Stimulated activated naive CD8-positive, alpha-beta T cell treated with anti-CD3 and anti-CD28 coated beads, Interleukin-15, amount 100 ng/mL, for 72 hours (primary cell): ENCODE measurements around the gene EFL1.

Experiments used
- ATAC-seq: fragments of 150-1000 bp; cut with Tn5 transposase; 2 replicates; pipeline ENCODE4 v1.10.0; 2021; ENCODE audit warnings: mild to moderate bottlenecking, moderate library complexity
- DNase-seq, 2 donors: peaks; one replicate each; pipeline ENCODE4 v3.0.0; 2021 to 2022
- H3K27ac Mint-ChIP-seq, 2 donors: one replicate each; pipeline ENCODE4 v1.8.0; 2022; ENCODE audit warnings: mild to moderate bottlenecking in 2 of 2, mixed read lengths in 2 of 2, moderate library complexity in 2 of 2
- H3K27me3 Mint-ChIP-seq: one replicate; pipeline ENCODE4 v1.8.0; 2022; ENCODE audit warnings: mixed read lengths
- H3K4me1 Mint-ChIP-seq: one replicate; pipeline ENCODE4 v1.8.0; 2022; ENCODE audit warnings: mild to moderate bottlenecking, mixed read lengths
- H3K4me3 Mint-ChIP-seq, 2 donors: one replicate each; pipeline ENCODE4 v1.8.0; 2022; ENCODE audit warnings: mild to moderate bottlenecking in 2 of 2, mixed read lengths in 2 of 2, moderate library complexity in 1 of 2
- H3K9me3 Mint-ChIP-seq, 2 donors: one replicate each; pipeline ENCODE4 v1.8.0; 2022; ENCODE audit warnings: mixed read lengths in 2 of 2

The EFL1 gene

DNA sequence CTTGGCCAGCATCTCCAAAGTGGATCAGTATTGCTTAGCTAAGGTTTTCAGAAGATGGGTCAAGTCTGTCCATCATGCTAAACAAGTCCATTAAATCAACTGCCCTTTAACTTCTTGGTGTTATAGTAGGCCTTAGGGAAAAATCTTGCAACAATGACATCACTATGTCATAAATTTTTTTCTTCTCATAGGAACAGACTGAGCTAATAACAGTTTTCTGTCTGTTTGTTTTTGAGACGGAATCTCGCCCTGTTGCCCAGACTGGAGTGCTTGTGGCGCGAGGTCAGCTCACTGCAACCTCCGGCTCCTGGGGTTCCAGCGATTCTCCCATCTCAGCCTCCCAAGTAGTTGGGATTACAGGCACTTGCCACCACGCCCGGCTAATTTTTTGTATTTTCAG, 94.2 kb downstream of the EFL1 start:
- H3K27me3 Mint-ChIP-seq, result no peaks in the 10 kb centered on the region
- H3K27ac Mint-ChIP-seq, result peak overlapping the region; percentile 31 to 72
- H3K9me3 Mint-ChIP-seq, result no peaks in the 10 kb centered on the region
- peak overlapping the region in 1 of 2 donors; percentile 30 for H3K4me3 Mint-ChIP-seq
- peaks cover 63% of the 10 kb centered on the region for H3K4me1 Mint-ChIP-seq
- DNase-seq, result no peak
- no peak for ATAC-seq

DNA sequence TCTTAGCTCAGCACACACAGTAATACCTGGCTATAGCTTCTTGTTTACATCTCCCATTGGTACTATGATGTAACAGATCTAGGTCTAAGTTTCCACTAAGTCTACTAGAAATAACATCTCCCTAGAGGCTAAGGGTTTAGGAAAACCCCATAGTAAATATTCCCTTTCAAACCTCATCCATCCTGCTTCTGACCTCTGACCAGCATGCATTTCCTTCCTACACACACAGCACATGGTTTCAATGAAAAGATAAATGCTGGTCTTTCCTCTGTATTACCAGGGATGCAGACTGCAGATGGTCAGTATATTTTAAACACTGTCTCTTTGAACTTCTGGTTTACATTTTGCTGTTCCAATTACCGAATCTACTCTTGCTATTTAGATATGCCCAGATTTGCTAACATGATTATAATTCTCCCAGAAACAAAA, 96.6 kb downstream of the EFL1 start:
- H3K9me3 Mint-ChIP-seq, result no peaks in the 10 kb centered on the region
- H3K4me1 Mint-ChIP-seq, result peaks cover 54% of the 10 kb centered on the region
- H3K27ac Mint-ChIP-seq, result peak overlapping the region; percentile 81 to 92
- ATAC-seq (peak; percentile 85), DNase-seq (no peak)
- peak overlapping the region; percentile 45 to 55 for H3K4me3 Mint-ChIP-seq
- no peaks in the 10 kb centered on the region for H3K27me3 Mint-ChIP-seq

DNA sequence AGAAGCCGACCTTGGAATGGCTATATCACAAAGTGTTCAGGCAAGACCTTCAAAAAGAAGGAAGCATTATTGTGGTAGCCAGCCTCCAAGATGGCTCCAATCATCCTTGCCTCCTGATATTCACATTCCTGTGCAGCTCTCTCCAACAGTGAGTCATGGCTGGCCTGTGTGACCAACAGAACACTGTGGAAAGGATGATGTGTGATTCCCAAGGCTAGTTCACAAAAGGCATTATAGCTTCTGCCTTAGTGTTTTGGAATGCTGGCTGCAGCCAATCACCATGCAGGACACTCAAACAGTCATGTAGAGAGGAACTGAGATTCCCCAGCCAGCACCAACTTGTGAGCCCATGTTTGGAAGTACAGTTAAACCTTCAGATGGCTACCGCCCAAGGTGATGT, 102.6 kb downstream of the EFL1 start:
- ATAC-seq (no peak), DNase-seq (no peak)
- Mint-ChIP-seq H3K27me3 (no peaks in the 10 kb centered on the region), H3K4me3 (no peak overlapping the region), H3K27ac (no peak overlapping the region), H3K4me1 (peaks cover 2% of the 10 kb centered on the region), H3K9me3 (no peaks in the 10 kb centered on the region)

DNA sequence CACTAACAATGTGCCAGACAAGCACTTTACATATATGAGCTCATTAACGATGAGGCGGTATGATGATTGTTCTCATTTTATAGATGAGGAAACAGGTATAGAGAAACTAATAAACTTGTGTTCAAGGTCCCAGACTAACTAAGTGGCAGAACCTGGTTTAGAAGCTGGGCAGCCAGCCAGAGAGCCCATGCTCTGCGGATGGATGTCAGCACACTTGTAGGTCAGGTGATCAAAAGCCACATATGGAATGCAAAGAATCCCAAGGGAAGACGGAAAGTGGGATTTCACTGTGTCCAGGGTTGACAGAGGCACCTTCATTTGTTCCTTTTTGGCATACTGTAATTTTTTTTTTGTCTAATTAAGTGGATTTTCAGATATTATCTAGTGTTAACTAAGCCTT, 103.7 kb downstream of the EFL1 start:
- ATAC-seq, result no peak
- no peaks in the 10 kb centered on the region for H3K9me3 Mint-ChIP-seq
- no peak overlapping the region for H3K4me3 Mint-ChIP-seq
- no peaks in the 10 kb centered on the region for H3K4me1 Mint-ChIP-seq
- no peak overlapping the region for H3K27ac Mint-ChIP-seq
- no peaks in the 10 kb centered on the region for H3K27me3 Mint-ChIP-seq
- DNase-seq, result no peak

- H3K4me1 Mint-ChIP-seq, result no peaks in the 10 kb centered on the region
Measured at GRCh38 chr15:82150645-82151044, 111.9 kb downstream of the EFL1 start.

GRCh38 chr15:82146990-82147461, 115.5 kb downstream of the EFL1 start:
- no peaks in the 10 kb centered on the region for H3K4me1 Mint-ChIP-seq
- DNase-seq (no peak), ATAC-seq (no peak)
- H3K27me3 Mint-ChIP-seq, result no peaks in the 10 kb centered on the region
- no peak overlapping the region for H3K4me3 Mint-ChIP-seq
- no peak overlapping the region for H3K27ac Mint-ChIP-seq
- no peaks in the 10 kb centered on the region for H3K9me3 Mint-ChIP-seq

More at GRCh38 chr15:82150645-82151044, 111.9 kb downstream of the EFL1 start:
- no peak overlapping the region for H3K4me3 Mint-ChIP-seq
- no peak for ATAC-seq
- no peak for DNase-seq
- no peaks in the 10 kb centered on the region for H3K9me3 Mint-ChIP-seq
- H3K27ac Mint-ChIP-seq, result no peak overlapping the region
- H3K27me3 Mint-ChIP-seq, result no peaks in the 10 kb centered on the region

GRCh38 chr15:82146576-82146975, 116.0 kb downstream of the EFL1 start:
- Mint-ChIP-seq H3K4me3 (no peak overlapping the region), H3K9me3 (no peaks in the 10 kb centered on the region), H3K27ac (no peak overlapping the region), H3K4me1 (no peaks in the 10 kb centered on the region), H3K27me3 (no peaks in the 10 kb centered on the region)
- no peak for ATAC-seq
- DNase-seq, result no peak

DNA sequence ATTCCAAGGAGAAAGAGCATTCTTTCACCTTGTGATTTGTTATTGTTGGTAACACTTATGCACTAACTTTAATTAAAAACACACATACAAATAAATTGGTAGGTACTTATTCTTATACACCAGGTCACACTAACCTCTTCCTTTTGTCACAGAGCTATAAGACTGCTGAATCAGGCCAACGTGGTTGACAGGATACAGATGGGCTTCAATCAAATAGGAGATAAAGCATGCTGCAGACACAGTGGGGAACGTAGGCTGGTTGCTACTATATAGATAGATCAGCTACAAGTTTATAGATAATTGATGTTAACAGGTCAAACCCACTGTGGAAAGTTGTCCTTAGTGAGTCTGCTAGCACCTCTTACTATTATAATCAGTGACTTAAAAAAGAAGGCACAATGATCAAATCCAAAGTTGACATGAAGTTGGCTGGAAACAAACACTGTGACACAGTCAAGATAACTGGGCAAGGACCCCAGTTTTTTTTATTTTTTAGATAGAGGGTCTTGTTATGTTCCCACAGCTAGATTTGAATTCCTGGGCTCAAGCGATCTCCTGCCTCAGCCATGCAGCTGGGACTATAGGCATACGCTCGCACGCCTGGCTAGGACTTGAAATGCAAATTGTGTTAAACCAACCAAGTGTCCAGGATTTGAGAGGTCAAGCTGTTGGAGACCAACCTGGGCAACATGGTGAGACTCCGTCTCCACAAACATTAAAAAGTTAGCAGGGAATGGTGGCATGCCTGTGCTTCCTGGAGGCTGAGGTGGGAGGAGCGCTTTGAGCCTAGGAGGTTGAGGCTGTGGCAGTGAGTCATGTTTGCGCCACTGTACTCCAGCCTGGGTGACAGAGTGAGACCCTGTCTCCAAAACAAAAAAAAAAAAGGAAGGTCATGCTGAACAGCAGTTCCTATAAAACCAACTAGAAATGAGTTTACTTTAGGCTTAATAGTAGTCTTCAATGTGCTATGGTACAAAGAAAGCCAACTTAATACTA, 118.8 kb downstream of the EFL1 start:
- no peak overlapping the region for H3K4me3 Mint-ChIP-seq
- no peaks in the 10 kb centered on the region for H3K9me3 Mint-ChIP-seq
- ATAC-seq, result no peak
- peaks cover 7% of the 10 kb centered on the region for H3K4me1 Mint-ChIP-seq
- no peaks in the 10 kb centered on the region for H3K27me3 Mint-ChIP-seq
- H3K27ac Mint-ChIP-seq, result no peak overlapping the region
- no peak for DNase-seq

- H3K27ac Mint-ChIP-seq, result no peak overlapping the region
- no peaks in the 10 kb centered on the region for H3K9me3 Mint-ChIP-seq
- H3K27me3 Mint-ChIP-seq, result no peaks in the 10 kb centered on the region
- no peak overlapping the region for H3K4me3 Mint-ChIP-seq
- H3K4me1 Mint-ChIP-seq, result peaks cover 7% of the 10 kb centered on the region
- ATAC-seq (no peak), DNase-seq (no peak)
Measured at GRCh38 chr15:82140886-82141285, 121.6 kb downstream of the EFL1 start.

DNA sequence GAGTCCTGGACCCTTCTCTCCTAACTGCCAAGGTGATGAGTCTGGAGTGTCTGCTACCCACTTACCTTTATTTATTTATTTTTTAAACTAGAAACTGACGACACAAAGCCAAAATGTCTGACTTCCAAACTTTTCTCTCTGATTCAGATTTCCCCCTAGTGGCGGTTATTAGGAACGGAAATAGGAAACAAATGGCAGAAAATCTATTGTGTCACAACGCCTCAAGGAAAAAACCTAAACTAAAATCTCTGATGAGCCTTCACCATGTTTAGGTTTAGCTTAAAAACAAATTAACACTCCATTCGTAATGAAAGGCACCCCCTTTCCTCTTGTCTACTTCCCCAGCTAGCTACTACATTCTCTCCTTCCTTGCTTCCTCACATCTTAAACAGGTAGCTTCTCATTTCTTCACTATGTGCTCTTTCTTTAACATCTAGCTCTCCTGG, 122.7 kb downstream of the EFL1 start:
- Mint-ChIP-seq H3K9me3 (no peaks in the 10 kb centered on the region), H3K27ac (peak overlapping the region; percentile 35 to 67), H3K4me1 (peaks cover 7% of the 10 kb centered on the region), H3K27me3 (no peaks in the 10 kb centered on the region), H3K4me3 (no peak overlapping the region)
- ATAC-seq, result no peak
- no peak for DNase-seq

DNA sequence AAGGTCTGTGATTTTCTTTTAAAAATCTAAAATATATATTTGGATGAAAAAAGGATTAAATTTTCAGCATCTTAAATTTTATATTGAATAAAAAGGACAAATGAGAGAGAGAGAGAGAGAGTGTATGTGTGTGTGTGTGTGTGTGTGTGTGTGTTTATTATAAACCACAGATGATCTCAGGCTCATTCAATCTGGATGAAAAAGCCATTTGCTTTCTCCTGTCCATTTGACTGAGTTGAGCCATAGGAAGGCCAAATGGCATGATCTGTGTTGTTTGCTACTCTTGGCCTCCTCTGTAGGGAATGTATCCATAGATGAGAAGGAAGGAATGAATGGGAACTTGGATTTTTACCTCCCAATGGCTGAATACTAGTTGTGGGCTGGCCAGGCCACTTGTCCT, 124.2 kb downstream of the EFL1 start:
- H3K4me3 Mint-ChIP-seq, result no peak overlapping the region
- no peaks in the 10 kb centered on the region for H3K9me3 Mint-ChIP-seq
- no peaks in the 10 kb centered on the region for H3K27me3 Mint-ChIP-seq
- H3K27ac Mint-ChIP-seq, result no peak overlapping the region
- ATAC-seq (no peak), DNase-seq (no peak)
- peaks cover 7% of the 10 kb centered on the region for H3K4me1 Mint-ChIP-seq

DNA sequence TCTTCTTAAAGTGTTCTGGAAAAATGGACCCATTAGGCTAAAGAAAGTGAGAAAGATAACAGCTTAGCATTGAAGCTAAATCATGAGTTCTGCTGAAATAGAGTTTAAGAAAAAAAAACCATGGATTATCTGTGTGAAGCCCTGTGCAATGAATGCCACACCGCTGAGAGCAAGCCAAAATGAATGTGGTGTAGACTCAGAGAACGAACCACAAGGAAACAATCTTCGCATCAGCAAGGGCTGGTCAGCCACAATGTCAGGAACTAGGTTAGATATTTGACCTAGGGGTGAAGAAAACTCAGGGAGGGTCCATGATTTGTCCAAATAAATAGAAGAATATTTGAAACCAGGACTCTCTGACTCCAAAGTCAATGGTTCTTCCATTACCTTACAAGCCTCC, 125.3 kb downstream of the EFL1 start:
- Mint-ChIP-seq H3K4me3 (no peak overlapping the region), H3K27ac (no peak overlapping the region), H3K9me3 (no peaks in the 10 kb centered on the region), H3K4me1 (peaks cover 7% of the 10 kb centered on the region), H3K27me3 (no peaks in the 10 kb centered on the region)
- DNase-seq, result no peak
- no peak for ATAC-seq

DNA sequence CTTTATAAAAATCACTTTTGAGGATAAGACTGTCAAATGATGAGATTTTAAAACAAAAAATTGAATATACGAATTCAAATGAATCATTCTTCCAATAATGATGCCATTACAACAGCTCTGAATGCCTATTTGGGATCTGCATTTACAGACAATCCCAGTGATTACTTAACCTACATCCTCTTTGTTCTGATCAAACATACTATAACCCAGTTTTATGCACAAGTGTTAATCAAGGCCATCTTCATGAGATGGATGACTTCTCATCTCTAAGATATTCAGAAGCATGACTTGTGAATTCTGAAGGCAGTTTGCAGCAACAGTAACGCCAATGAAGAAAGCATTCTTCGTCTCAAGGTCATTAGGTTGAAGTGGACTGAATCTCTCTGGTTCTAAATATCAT, 126.4 kb downstream of the EFL1 start:
- Mint-ChIP-seq H3K4me3 (no peak overlapping the region), H3K27me3 (no peaks in the 10 kb centered on the region), H3K27ac (no peak overlapping the region), H3K9me3 (no peaks in the 10 kb centered on the region), H3K4me1 (peaks cover 7% of the 10 kb centered on the region)
- DNase-seq (no peak), ATAC-seq (no peak)

- no peak overlapping the region for H3K4me3 Mint-ChIP-seq
Measured at GRCh38 chr15:82135638-82136037, 126.9 kb downstream of the EFL1 start.

DNA sequence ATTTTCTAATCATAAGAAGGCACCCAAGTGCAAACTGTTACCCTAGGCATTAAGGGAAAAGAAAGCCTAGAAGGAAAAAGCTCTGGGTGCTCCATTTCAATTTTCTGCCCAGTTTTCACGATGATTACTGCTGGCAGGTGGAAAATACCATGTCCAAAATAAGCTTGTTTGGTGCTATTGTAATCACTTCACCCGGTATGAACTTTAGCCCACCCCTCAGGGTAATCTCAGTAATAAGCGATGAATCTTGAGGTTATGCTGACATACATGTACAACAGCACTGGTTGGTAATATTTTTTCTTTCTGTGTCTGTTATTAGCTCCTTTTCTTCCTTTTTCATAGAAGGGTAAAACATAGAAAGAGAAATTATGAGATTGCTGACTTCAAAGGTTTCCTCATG, 128.1 kb downstream of the EFL1 start:
- ATAC-seq (no peak), DNase-seq (no peak)
- Mint-ChIP-seq H3K9me3 (no peaks in the 10 kb centered on the region), H3K4me1 (no peaks in the 10 kb centered on the region), H3K27me3 (no peaks in the 10 kb centered on the region), H3K4me3 (no peak overlapping the region), H3K27ac (no peak overlapping the region)

More at GRCh38 chr15:82135638-82136037, 126.9 kb downstream of the EFL1 start:
- DNase-seq, result no peak
- ATAC-seq, result no peak
- Mint-ChIP-seq H3K27ac (peak overlapping the region in 1 of 2 donors; percentile 81), H3K9me3 (no peaks in the 10 kb centered on the region), H3K27me3 (no peaks in the 10 kb centered on the region), H3K4me1 (peaks cover 7% of the 10 kb centered on the region)

DNA sequence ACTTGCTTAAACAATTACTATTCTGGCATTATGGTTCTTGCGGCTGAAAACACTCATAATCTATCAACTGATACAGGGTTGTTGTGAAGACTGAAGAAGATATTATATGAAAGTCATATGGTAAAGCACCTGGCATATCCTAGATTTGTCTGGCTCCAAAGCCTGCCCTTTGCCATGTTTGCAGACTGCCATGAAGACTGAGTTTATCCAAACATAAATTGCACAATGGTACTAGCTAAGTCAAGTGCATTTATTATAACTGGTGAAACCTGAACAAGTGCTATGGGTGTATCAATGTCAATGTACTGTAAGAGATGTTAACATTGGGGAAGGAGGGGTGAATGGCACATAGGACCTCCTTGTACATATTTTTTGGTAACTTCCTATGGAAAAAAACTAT, 129.3 kb downstream of the EFL1 start:
- H3K9me3 Mint-ChIP-seq, result no peaks in the 10 kb centered on the region
- no peak overlapping the region for H3K4me3 Mint-ChIP-seq
- H3K27me3 Mint-ChIP-seq, result no peaks in the 10 kb centered on the region
- H3K27ac Mint-ChIP-seq, result no peak overlapping the region
- DNase-seq (no peak), ATAC-seq (no peak)
- H3K4me1 Mint-ChIP-seq, result peaks cover 9% of the 10 kb centered on the region
